ENCODE results near the gene PARD3B. TPM values are rescaled to one million over a fixed set of nuclear protein-coding genes. Genes with fewer than 3 reads are reported as not detected.
A peak's percentile ranks its signal among the peaks of the same experiment; 100 is the strongest.

Gene PARD3B
- total RNA-seq, 4 donors from 2014 or later = 32.6 to 65.7 (median 38.6) TPM

DNA sequence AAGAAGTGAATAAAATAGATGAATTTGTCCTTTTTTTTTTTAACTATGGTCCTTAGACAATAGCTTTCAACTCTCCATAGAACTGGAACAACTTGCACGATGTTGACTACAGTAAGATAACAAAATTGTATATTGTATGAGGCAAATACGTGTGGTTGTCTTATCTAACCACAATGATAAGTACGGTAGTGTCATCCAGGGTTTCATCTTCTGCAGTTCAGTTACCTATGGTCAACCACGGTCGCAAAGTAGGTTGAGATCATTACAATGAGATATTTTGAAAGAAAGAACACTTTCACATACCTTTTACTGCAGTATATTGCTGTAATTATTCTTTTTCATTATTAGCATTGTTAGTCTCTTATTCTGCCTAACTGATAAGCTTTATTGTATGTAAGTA, 295.2 kb downstream of the PARD3B start:
- DNase-seq = no peak
- Histone ChIP-seq H3K4me1 (peaks cover 0 to 10% (median 2%) of the 10 kb centered on the region in 4 donors), H3K4me3 (no peak overlapping the region), H3K36me3 (no peaks in the 10 kb centered on the region), H3K9me3 (no peaks in the 10 kb centered on the region), H3K27me3 (no peaks in the 10 kb centered on the region), H3K27ac (no peak overlapping the region)
- intact Hi-C loops (cut with DNase I; ENCODE audit: low total_unique reads) = no loop called here
- TF ChIP-seq POLR2A (IDR thresholded peaks at IDR 0.05) = no peak
- TF ChIP-seq EP300 (IDR thresholded peaks at IDR 0.05; ENCODE audit: low read depth) = no peak
- in situ Hi-C loops (cut with MboI; ENCODE audit: low pct_ligation_motif_present in 1 of 4, low pct_unique_long_range_greater_than_20kb in 1 of 4, low sequenced_read_pairs in 3 of 4) = no loop called here
- WGBS, 2 donors (ENCODE audit: low coverage in 1 of 2) = 62 to 78% methylated on average over 5 of the region's 5 CpGs

DNA sequence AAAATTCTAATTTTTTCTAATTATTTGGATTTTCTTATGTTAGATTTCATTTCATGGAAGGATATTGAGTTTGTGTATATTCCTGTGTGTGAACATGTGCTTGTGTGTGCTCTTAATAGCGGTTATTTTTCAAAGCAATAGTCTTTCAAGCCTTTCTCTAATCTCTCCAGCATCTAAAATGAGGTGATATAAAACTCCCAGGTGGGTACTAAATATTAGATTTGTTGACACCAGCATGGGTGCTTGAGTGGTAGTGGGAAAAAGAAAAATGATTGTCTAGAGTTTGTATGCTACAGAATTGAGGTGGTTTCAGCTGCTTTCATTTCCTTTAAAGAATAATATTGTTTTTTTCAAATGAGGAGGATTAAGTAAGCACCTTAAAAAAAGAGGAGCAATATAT, 296.8 kb downstream of the PARD3B start:
- Histone ChIP-seq H3K36me3 (no peaks in the 10 kb centered on the region), H3K9me3 (no peaks in the 10 kb centered on the region), H3K27ac (peak overlapping the region in 3 of 4 donors; percentile 35 to 39 (median 39)), H3K4me3 (no peak overlapping the region), H3K4me1 (peaks cover 0 to 10% (median 2%) of the 10 kb centered on the region in 4 donors), H3K27me3 (no peaks in the 10 kb centered on the region)
- TF ChIP-seq POLR2AphosphoS5 (IDR thresholded peaks at IDR 0.05) (no peak), EP300 (IDR thresholded peaks at IDR 0.05; ENCODE audit: low read depth) (no peak), POLR2A (IDR thresholded peaks at IDR 0.05) (no peak)
- TF ChIP-seq, protein P1, sequence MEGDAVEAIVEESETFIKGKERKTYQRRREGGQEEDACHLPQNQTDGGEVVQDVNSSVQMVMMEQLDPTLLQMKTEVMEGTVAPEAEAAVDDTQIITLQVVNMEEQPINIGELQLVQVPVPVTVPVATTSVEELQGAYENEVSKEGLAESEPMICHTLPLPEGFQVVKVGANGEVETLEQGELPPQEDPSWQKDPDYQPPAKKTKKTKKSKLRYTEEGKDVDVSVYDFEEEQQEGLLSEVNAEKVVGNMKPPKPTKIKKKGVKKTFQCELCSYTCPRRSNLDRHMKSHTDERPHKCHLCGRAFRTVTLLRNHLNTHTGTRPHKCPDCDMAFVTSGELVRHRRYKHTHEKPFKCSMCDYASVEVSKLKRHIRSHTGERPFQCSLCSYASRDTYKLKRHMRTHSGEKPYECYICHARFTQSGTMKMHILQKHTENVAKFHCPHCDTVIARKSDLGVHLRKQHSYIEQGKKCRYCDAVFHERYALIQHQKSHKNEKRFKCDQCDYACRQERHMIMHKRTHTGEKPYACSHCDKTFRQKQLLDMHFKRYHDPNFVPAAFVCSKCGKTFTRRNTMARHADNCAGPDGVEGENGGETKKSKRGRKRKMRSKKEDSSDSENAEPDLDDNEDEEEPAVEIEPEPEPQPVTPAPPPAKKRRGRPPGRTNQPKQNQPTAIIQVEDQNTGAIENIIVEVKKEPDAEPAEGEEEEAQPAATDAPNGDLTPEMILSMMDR (IDR thresholded peaks at IDR 0.05) = no peak
- in situ Hi-C loops (cut with MboI; ENCODE audit: low pct_ligation_motif_present in 1 of 4, low pct_unique_long_range_greater_than_20kb in 1 of 4, low sequenced_read_pairs in 3 of 4) (no loop called here), intact Hi-C loops (cut with DNase I; ENCODE audit: low total_unique reads) (no loop called here)
- no peak for DNase-seq
- WGBS, 2 donors (ENCODE audit: low coverage in 1 of 2) = 87 to 89% methylated on average over 1 of the region's 1 CpG

- H3K36me3 ChIP-seq = no peaks in the 10 kb centered on the region
- H3K4me1 ChIP-seq = peaks cover 0 to 10% (median 2%) of the 10 kb centered on the region in 4 donors
- intact Hi-C loops (cut with DNase I; ENCODE audit: low total_unique reads) = no loop called here
- H3K9me3 ChIP-seq = no peaks in the 10 kb centered on the region
- H3K27ac ChIP-seq = peak overlapping the region; percentile 35 to 50 (median 39)
- in situ Hi-C loops (cut with MboI; ENCODE audit: low pct_ligation_motif_present in 1 of 4, low pct_unique_long_range_greater_than_20kb in 1 of 4, low sequenced_read_pairs in 3 of 4) = no loop called here
- DNase-seq = no peak
- H3K4me3 ChIP-seq = no peak overlapping the region
- 67 to 80% methylated on average over 7 to 8 of the region's 9 CpGs for WGBS, 2 donors (ENCODE audit: low coverage in 1 of 2)
- H3K27me3 ChIP-seq = no peaks in the 10 kb centered on the region
- TF ChIP-seq, protein P1 (IDR thresholded peaks at IDR 0.05) = no peak
- TF ChIP-seq POLR2AphosphoS5 (IDR thresholded peaks at IDR 0.05) (no peak), POLR2A (IDR thresholded peaks at IDR 0.05) (no peak), EP300 (IDR thresholded peaks at IDR 0.05; ENCODE audit: low read depth) (no peak)
Observed at GRCh38 chr2:204842661-204843485, 297.6 kb downstream of the PARD3B start.

GRCh38 chr2:204846471-204846870, 301.2 kb downstream of the PARD3B start:
- intact Hi-C loops (cut with DNase I; ENCODE audit: low total_unique reads) = no loop called here
- no peak overlapping the region for H3K4me3 ChIP-seq
- 82 to 92% methylated on average over 4 of the region's 4 CpGs for WGBS, 2 donors (ENCODE audit: low coverage in 1 of 2)
- no peak for TF ChIP-seq POLR2AphosphoS5 (IDR thresholded peaks at IDR 0.05)
- no peak for TF ChIP-seq POLR2A (IDR thresholded peaks at IDR 0.05)
- TF ChIP-seq EP300 (IDR thresholded peaks at IDR 0.05; ENCODE audit: low read depth) = no peak
- TF ChIP-seq, protein P1 (IDR thresholded peaks at IDR 0.05) = no peak
- no peak for DNase-seq
- H3K27ac ChIP-seq = no peak overlapping the region
- H3K4me1 ChIP-seq = peaks cover 0 to 10% (median 2%) of the 10 kb centered on the region in 4 donors
- no peaks in the 10 kb centered on the region for H3K27me3 ChIP-seq
- no peaks in the 10 kb centered on the region for H3K9me3 ChIP-seq
- in situ Hi-C loops (cut with MboI; ENCODE audit: low pct_ligation_motif_present in 1 of 4, low pct_unique_long_range_greater_than_20kb in 1 of 4, low sequenced_read_pairs in 3 of 4) = no loop called here
- H3K36me3 ChIP-seq = no peaks in the 10 kb centered on the region

All from transverse colon (tissue), 4 donors.